ENCODE measurements around the gene LPAR5. TPM values are rescaled to one million over a fixed set of nuclear protein-coding genes. Genes with fewer than 3 reads are reported as not detected.

LPAR5 gene
- total RNA-seq, 2 experiments from 2014 or later, result 14.4 to 25.3 TPM

DNA sequence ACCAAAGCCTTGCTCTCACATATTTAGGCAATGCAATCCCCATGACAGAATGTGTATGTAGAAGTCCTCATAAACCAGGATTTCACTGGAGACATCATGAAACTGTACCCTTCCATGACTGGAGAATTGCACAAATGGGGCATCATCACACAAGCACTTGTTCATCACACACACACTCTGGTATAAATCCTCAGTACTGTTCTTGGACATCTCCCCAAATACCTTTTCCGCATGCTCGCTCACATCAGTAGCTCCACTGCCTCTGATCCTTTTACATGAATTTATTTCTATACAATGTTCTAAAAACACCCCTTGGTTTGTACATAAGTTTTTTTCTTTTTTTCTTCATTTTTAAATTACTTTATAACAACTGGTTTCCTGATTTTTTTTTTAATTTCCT is 30.5 kb upstream of the LPAR5 start:
- no peak for TF ChIP-seq EZH2phosphoT487 (IDR thresholded peaks at IDR 0.05; ENCODE audit: borderline replicate concordance, low read depth, low read length)
- TF ChIP-seq, protein P1, sequence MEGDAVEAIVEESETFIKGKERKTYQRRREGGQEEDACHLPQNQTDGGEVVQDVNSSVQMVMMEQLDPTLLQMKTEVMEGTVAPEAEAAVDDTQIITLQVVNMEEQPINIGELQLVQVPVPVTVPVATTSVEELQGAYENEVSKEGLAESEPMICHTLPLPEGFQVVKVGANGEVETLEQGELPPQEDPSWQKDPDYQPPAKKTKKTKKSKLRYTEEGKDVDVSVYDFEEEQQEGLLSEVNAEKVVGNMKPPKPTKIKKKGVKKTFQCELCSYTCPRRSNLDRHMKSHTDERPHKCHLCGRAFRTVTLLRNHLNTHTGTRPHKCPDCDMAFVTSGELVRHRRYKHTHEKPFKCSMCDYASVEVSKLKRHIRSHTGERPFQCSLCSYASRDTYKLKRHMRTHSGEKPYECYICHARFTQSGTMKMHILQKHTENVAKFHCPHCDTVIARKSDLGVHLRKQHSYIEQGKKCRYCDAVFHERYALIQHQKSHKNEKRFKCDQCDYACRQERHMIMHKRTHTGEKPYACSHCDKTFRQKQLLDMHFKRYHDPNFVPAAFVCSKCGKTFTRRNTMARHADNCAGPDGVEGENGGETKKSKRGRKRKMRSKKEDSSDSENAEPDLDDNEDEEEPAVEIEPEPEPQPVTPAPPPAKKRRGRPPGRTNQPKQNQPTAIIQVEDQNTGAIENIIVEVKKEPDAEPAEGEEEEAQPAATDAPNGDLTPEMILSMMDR (conservative IDR thresholded peaks at IDR 0.05; ENCODE audit: low read length), result no peak
- intact Hi-C loops (cut with micrococcal nuclease; ENCODE audit: unreplicated experiment), result no loop called here
- no peaks in the 10 kb centered on the region for H4K20me1 ChIP-seq (ENCODE audit: insufficient read depth, low read length)
- H3K36me3 ChIP-seq (ENCODE audit: insufficient read depth, low read length), result peaks cover 56% of the 10 kb centered on the region
- no peaks in the 10 kb centered on the region for H3K9me2 ChIP-seq (ENCODE audit: insufficient read depth, low read length)
- DNase-seq (ENCODE audit: low spot score), result no peak
- CTCF ChIA-PET (ENCODE audit: unreplicated experiment), result no interaction called here
- POLR2A ChIA-PET, result interaction anchor here (0.6 kb wide), 1 partner anchor 232 kb away, joined by 4 read pairs; no protein-coding TSS in a partner anchor
- no peaks in the 10 kb centered on the region for H3K9me3 ChIP-seq (ENCODE audit: low read length)
- H3K4me2 ChIP-seq (ENCODE audit: low read length), result no peak overlapping the region
- no TSS peak for BruUV-seq (replicated peaks)
- no peak overlapping the region for H3K27ac ChIP-seq (ENCODE audit: low read depth, low read length, poor library complexity, severe bottlenecking)
- H2AFZ ChIP-seq (ENCODE audit: low read length), result no peak overlapping the region
- H3K4me3 ChIP-seq (ENCODE audit: low read depth, low read length, poor library complexity, severe bottlenecking), result no peak overlapping the region
- peaks cover 12% of the 10 kb centered on the region; the same call in 1 of the 2 replicates for H3K79me2 ChIP-seq (ENCODE audit: insufficient read depth, low read depth, low read length)
- H3K4me1 ChIP-seq (ENCODE audit: insufficient read depth, low read length, poor library complexity, severe bottlenecking), result peaks cover 27% of the 10 kb centered on the region

DNA sequence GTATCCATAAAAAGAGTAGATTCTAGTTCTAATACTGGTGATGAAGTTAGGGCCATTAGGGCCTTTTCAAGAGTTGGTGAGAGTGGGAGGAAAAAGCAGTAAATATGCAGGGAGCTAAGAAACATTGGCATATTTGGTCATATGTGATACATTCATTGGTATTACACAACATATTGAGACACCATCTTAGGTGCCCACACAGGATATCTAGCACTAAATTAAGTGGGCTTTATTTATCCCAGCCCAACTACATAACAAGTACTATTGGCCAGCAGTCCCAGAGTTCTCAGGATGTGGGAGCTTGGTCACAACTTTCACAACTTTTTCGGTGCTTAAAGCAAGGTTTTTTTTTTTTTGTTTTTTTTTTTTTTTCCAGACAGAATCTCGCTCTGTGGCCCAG is 29.1 kb upstream of the LPAR5 start:
- no peak overlapping the region for H3K4me2 ChIP-seq (ENCODE audit: low read length)
- DNase-seq (ENCODE audit: low spot score), result no peak
- no peak overlapping the region for H3K4me3 ChIP-seq (ENCODE audit: low read depth, low read length, poor library complexity, severe bottlenecking)
- peaks cover 19% of the 10 kb centered on the region for H3K4me1 ChIP-seq (ENCODE audit: insufficient read depth, low read length, poor library complexity, severe bottlenecking)
- H3K27ac ChIP-seq (ENCODE audit: low read depth, low read length, poor library complexity, severe bottlenecking), result no peak overlapping the region
- ChIA-PET CTCF (ENCODE audit: unreplicated experiment) (no interaction called here), POLR2A (interaction anchor here (0.6 to 1.8 kb wide), 6 partner anchors 19 to 57 kb away, joined by 3 to 9 read pairs (median 4); partner anchors contain the start of gene ZNF384)
- BruUV-seq (replicated peaks), result no TSS peak
- H2AFZ ChIP-seq (ENCODE audit: low read length), result no peak overlapping the region
- TF ChIP-seq, protein P1 (conservative IDR thresholded peaks at IDR 0.05; ENCODE audit: low read length), result no peak
- TF ChIP-seq EZH2phosphoT487 (IDR thresholded peaks at IDR 0.05; ENCODE audit: borderline replicate concordance, low read depth, low read length), result no peak
- no peaks in the 10 kb centered on the region for H3K9me2 ChIP-seq (ENCODE audit: insufficient read depth, low read length)
- intact Hi-C loops (cut with micrococcal nuclease; ENCODE audit: unreplicated experiment), result no loop called here
- no peaks in the 10 kb centered on the region for H3K9me3 ChIP-seq (ENCODE audit: low read length)
- peaks cover 43% of the 10 kb centered on the region for H3K36me3 ChIP-seq (ENCODE audit: insufficient read depth, low read length)
- peaks cover 12% of the 10 kb centered on the region; the same call in 1 of the 2 replicates for H3K79me2 ChIP-seq (ENCODE audit: insufficient read depth, low read depth, low read length)
- H4K20me1 ChIP-seq (ENCODE audit: insufficient read depth, low read length), result no peaks in the 10 kb centered on the region
